Subcutaneous adipose tissue (tissue), 4 donors: ENCODE measurements around the gene CCDC150. TPM values are rescaled to one million over a fixed set of nuclear protein-coding genes. Genes with fewer than 3 reads are reported as not detected.

ENCODE experiments used
- CTCF ChIP-seq: fragments of 450-650 bp; IDR thresholded peaks from one replicate; pipeline ENCODE4 v1.5.1; 2016; ENCODE audit warnings: low read depth, mild to moderate bottlenecking, control low read depth, antibody characterized with exemption, moderate library complexity
- total RNA-seq, 4 donors: library from RNA; depleted of rRNA; stranded (reverse); fragments of >200 nt; gene quantifications; one replicate each; pipeline ENCODE4 v1.1.0, GENCODE V29; 2016

The CCDC150 gene
- total RNA-seq, 4 donors from 2014 or later, result 1.3 to 2.7 (median 2.5) TPM

- no peak for TF ChIP-seq CTCF
Measured at GRCh38 chr2:196597531-196597930, 42.0 kb upstream of the CCDC150 start.

- no peak for TF ChIP-seq CTCF
Measured at GRCh38 chr2:196598412-196598811, 41.1 kb upstream of the CCDC150 start.

- TF ChIP-seq CTCF, result no peak
Measured at GRCh38 chr2:196598846-196599245, 40.7 kb upstream of the CCDC150 start.

GRCh38 chr2:196601430-196602306 lies 37.8 kb upstream of the CCDC150 start:
- TF ChIP-seq CTCF, result no peak

GRCh38 chr2:196604196-196604595 lies 35.3 kb upstream of the CCDC150 start:
- no peak for TF ChIP-seq CTCF

GRCh38 chr2:196606516-196606915 lies 33.0 kb upstream of the CCDC150 start:
- no peak for TF ChIP-seq CTCF

GRCh38 chr2:196607073-196607472 lies 32.4 kb upstream of the CCDC150 start:
- TF ChIP-seq CTCF, result no peak
